BLaER1 treated with 17β-estradiol and CSF1 and Interleukin-3, amounts not matched to agents 10 nM and 100 nM (cell line): ENCODE measurements around the gene MCC.

Experiments used
- H3K27ac ChIP-seq, 11 experiments: shearing (Covaris generic); formaldehyde crosslinking; 2 replicates each; pipeline ENCODE4 v1.8.1; 2022
- H3K27me3 ChIP-seq, 11 experiments: shearing (Covaris generic); formaldehyde crosslinking; 2 replicates each; pipeline ENCODE4 v1.8.1; 2022
- H3K36me3 ChIP-seq, 11 experiments: shearing (Covaris generic); formaldehyde crosslinking; 2 replicates each; pipeline ENCODE4 v1.8.1; 2022
- H3K4me1 ChIP-seq, 10 experiments: shearing (Covaris generic); formaldehyde crosslinking; 2 replicates each; pipeline ENCODE4 v1.8.1; 2022
- H3K4me2 ChIP-seq, 11 experiments: shearing (Covaris generic); formaldehyde crosslinking; 2 replicates each; pipeline ENCODE4 v1.8.1; 2022
- H3K4me3 ChIP-seq, 10 experiments: shearing (Covaris generic); formaldehyde crosslinking; 2 replicates each; pipeline ENCODE4 v1.8.1; 2022
- H3K9ac ChIP-seq, 11 experiments: shearing (Covaris generic); formaldehyde crosslinking; 2 replicates each; pipeline ENCODE4 v1.8.1; 2022
- H3K9me3 ChIP-seq, 11 experiments: shearing (Covaris generic); formaldehyde crosslinking; replicated peaks in 1 of 11; 2 replicates each; pipeline ENCODE4 v1.8.1; 2022
- H4K20me1 ChIP-seq, 11 experiments: shearing (Covaris generic); formaldehyde crosslinking; 2 replicates each; pipeline ENCODE4 v1.8.1; 2022
- Cebpa-rat ChIP-seq, 11 experiments: shearing (Covaris generic); IDR thresholded peaks; 2 replicates each; pipeline ENCODE4 v1.8.1; 2022

Gene MCC

DNA sequence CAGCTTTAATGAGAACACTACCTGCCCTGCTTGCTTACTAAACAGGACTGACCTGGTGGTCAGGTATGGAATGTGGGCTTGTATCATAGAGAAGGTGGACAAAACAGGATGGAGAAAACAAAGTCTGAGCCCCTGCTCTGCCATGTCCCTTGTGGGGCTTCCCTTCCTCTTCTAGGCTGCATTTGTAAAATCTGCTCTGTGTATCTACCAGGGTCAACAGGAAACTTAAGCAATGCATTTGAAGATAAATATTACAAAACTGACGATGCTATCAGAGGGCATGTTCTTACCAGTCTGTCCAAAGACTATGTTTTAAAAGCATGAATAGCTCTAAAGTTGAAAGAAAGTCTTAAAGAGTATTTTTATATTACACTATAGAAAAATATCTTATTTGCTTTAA, 282.9 kb downstream of the MCC start:
- no peaks in the 10 kb centered on the region for H4K20me1 ChIP-seq
- H3K36me3 ChIP-seq, result no peaks in the 10 kb centered on the region
- no peak overlapping the region for H3K4me3 ChIP-seq
- no peak for TF ChIP-seq Cebpa-rat (IDR thresholded peaks at IDR 0.05)
- no peak overlapping the region for H3K9ac ChIP-seq
- H3K4me1 ChIP-seq, result no peaks in the 10 kb centered on the region
- H3K9me3 ChIP-seq, result no peaks in the 10 kb centered on the region
- H3K27ac ChIP-seq, result no peak overlapping the region
- H3K4me2 ChIP-seq, result no peak overlapping the region
- H3K27me3 ChIP-seq, result no peaks in the 10 kb centered on the region

GRCh38 chr5:113204525-113205161, 283.6 kb downstream of the MCC start:
- no peak overlapping the region for H3K9ac ChIP-seq
- no peak overlapping the region for H3K4me3 ChIP-seq
- TF ChIP-seq Cebpa-rat (IDR thresholded peaks at IDR 0.05), result no peak
- no peaks in the 10 kb centered on the region for H3K36me3 ChIP-seq
- peaks cover 0 to 4% (median 0%) of the 10 kb centered on the region in 10 experiments; a peak in 1 of 20 replicates for H3K4me1 ChIP-seq
- no peaks in the 10 kb centered on the region for H3K27me3 ChIP-seq
- no peak overlapping the region for H3K27ac ChIP-seq
- no peaks in the 10 kb centered on the region for H3K9me3 ChIP-seq
- H4K20me1 ChIP-seq, result no peaks in the 10 kb centered on the region
- no peak overlapping the region for H3K4me2 ChIP-seq

- no peak for TF ChIP-seq Cebpa-rat (IDR thresholded peaks at IDR 0.05)
- no peak overlapping the region for H3K4me2 ChIP-seq
- H3K27ac ChIP-seq, result no peak overlapping the region
These were observed 284.3 kb downstream of the MCC start for GRCh38 chr5:113203916-113204315.

GRCh38 chr5:113202746-113203716, 285.2 kb downstream of the MCC start:
- peaks cover 0 to 8% (median 0%) of the 10 kb centered on the region in 10 experiments; a peak in 1 of 20 replicates for H3K4me1 ChIP-seq
- no peaks in the 10 kb centered on the region for H3K9me3 ChIP-seq
- H3K27me3 ChIP-seq, result no peaks in the 10 kb centered on the region
- no peaks in the 10 kb centered on the region for H3K36me3 ChIP-seq
- H3K4me3 ChIP-seq, result no peak overlapping the region
- no peak overlapping the region for H3K9ac ChIP-seq
- no peak for TF ChIP-seq Cebpa-rat (IDR thresholded peaks at IDR 0.05)
- H3K27ac ChIP-seq, result no peak overlapping the region
- no peaks in the 10 kb centered on the region for H4K20me1 ChIP-seq
- H3K4me2 ChIP-seq, result no peak overlapping the region

More at GRCh38 chr5:113203916-113204315, 284.3 kb downstream of the MCC start:
- no peaks in the 10 kb centered on the region for H3K36me3 ChIP-seq
- no peak overlapping the region for H3K9ac ChIP-seq
- H3K27me3 ChIP-seq, result no peaks in the 10 kb centered on the region
- no peaks in the 10 kb centered on the region for H3K9me3 ChIP-seq
- H4K20me1 ChIP-seq, result no peaks in the 10 kb centered on the region
- H3K4me3 ChIP-seq, result no peak overlapping the region
- peaks cover 0 to 8% (median 0%) of the 10 kb centered on the region in 10 experiments; a peak in 1 of 20 replicates for H3K4me1 ChIP-seq

GRCh38 chr5:113202287-113202686, 286.0 kb downstream of the MCC start:
- no peaks in the 10 kb centered on the region for H3K9me3 ChIP-seq
- H3K4me3 ChIP-seq, result no peak overlapping the region
- no peaks in the 10 kb centered on the region for H3K27me3 ChIP-seq
- no peak overlapping the region for H3K9ac ChIP-seq
- H3K27ac ChIP-seq, result no peak overlapping the region
- no peaks in the 10 kb centered on the region for H3K36me3 ChIP-seq
- H3K4me1 ChIP-seq, result peaks cover 0 to 8% (median 0%) of the 10 kb centered on the region in 10 experiments; a peak in 1 of 20 replicates
- no peak for TF ChIP-seq Cebpa-rat (IDR thresholded peaks at IDR 0.05)
- H3K4me2 ChIP-seq, result no peak overlapping the region
- H4K20me1 ChIP-seq, result no peaks in the 10 kb centered on the region

DNA sequence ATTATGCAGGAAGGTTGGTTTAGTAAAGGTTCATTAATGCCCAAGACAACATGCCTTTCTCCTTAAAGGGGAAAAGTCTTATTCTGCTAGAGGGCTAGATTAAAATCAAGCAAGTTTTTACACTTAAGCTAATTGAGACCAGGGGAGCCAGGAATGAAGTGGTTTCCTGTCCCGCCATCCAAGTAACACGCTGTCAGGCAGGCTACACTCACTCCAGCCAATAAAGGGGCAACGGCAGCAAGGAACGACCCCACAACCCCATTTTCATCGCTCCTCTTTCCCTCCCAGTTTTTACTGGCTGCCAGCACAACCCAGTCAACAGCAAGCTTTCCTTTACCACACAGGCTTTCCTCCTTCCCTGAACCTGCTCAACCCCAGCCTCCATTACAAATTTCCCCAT, 286.5 kb downstream of the MCC start:
- Histone ChIP-seq H3K4me1 (peaks cover 0 to 8% (median 0%) of the 10 kb centered on the region in 10 experiments; a peak in 1 of 20 replicates), H3K4me3 (no peak overlapping the region), H3K27ac (no peak overlapping the region), H3K9me3 (no peaks in the 10 kb centered on the region), H3K4me2 (no peak overlapping the region), H4K20me1 (no peaks in the 10 kb centered on the region), H3K27me3 (no peaks in the 10 kb centered on the region), H3K9ac (no peak overlapping the region), H3K36me3 (no peaks in the 10 kb centered on the region)
- TF ChIP-seq Cebpa-rat (IDR thresholded peaks at IDR 0.05), result no peak

GRCh38 chr5:113199122-113199905, 288.9 kb downstream of the MCC start:
- peak in 2 of 11 experiments; percentile 24 to 56; a peak in 1 of 22 replicates for TF ChIP-seq Cebpa-rat (IDR thresholded peaks at IDR 0.05)
- Histone ChIP-seq H3K27me3 (no peaks in the 10 kb centered on the region), H4K20me1 (no peaks in the 10 kb centered on the region), H3K9me3 (no peaks in the 10 kb centered on the region), H3K4me2 (no peak overlapping the region), H3K27ac (no peak overlapping the region), H3K4me1 (peaks cover 0 to 20% (median 12%) of the 10 kb centered on the region in 10 experiments; a peak in 11 of 20 replicates), H3K9ac (no peak overlapping the region), H3K36me3 (no peaks in the 10 kb centered on the region), H3K4me3 (no peak overlapping the region)

- TF ChIP-seq Cebpa-rat (IDR thresholded peaks at IDR 0.05), result no peak
- H3K27ac ChIP-seq, result no peak overlapping the region
These were observed 290.6 kb downstream of the MCC start for GRCh38 chr5:113197456-113198200.

More at GRCh38 chr5:113197456-113198200, 290.6 kb downstream of the MCC start:
- Histone ChIP-seq H4K20me1 (no peaks in the 10 kb centered on the region), H3K4me3 (no peak overlapping the region), H3K9ac (no peak overlapping the region), H3K4me2 (no peak overlapping the region), H3K27me3 (no peaks in the 10 kb centered on the region), H3K4me1 (peaks cover 0 to 24% (median 13%) of the 10 kb centered on the region in 10 experiments; a peak in 11 of 20 replicates), H3K36me3 (no peaks in the 10 kb centered on the region; a peak in 1 of 22 replicates), H3K9me3 (peaks cover 0 to 15% (median 6%) of the 10 kb centered on the region in 11 experiments; a peak in 11 of 22 replicates)
